ENCODE results near the gene OR2V1.

- TF ChIP-seq CTCF (IDR thresholded peaks at IDR 0.05; ENCODE audit: poor library complexity) (no peak), EZH2phosphoT487 (IDR thresholded peaks at IDR 0.05; ENCODE audit: low read depth, severe bottlenecking, unreplicated experiment) (no peak), EZH2 (IDR thresholded peaks at IDR 0.05; ENCODE audit: borderline replicate concordance) (no peak)
These were observed 16.6 kb downstream of the OR2V1 start for GRCh38 chr5:181114284-181114843.

Data from hepatocyte (in vitro differentiated cells).